ENCODE measurements around the gene CDK14.

- TF ChIP-seq ZNF416 (CRISPR knock-in tag; IDR thresholded peaks at IDR 0.05) (no peak), MXD4 (CRISPR knock-in tag; IDR thresholded peaks at IDR 0.05; ENCODE audit: borderline replicate concordance) (no peak), NR3C1 (CRISPR knock-in tag; conservative IDR thresholded peaks at IDR 0.05; ENCODE audit: low read depth) (no peak), CTCF (IDR thresholded peaks at IDR 0.05) (no peak)
These were observed 492.0 kb downstream of the CDK14 start for GRCh38 chr7:91088156-91088555.
